ENCODE results near the gene KLHL3.

The KLHL3 gene

GRCh38 chr5:137570070-137570469 is 165.8 kb downstream of the KLHL3 start:
- DNase-seq, result no peak

Measured in CD4-positive, alpha-beta T cell treated with Interleukin-10 for 1 hour (primary cell).